Activated CD8-positive, alpha-beta T cell treated with anti-CD3 and anti-CD28 coated beads for 36 hours (primary cell): Measurements from ENCODE around the gene CYP2J2. TPM values are rescaled to one million over a fixed set of nuclear protein-coding genes. Genes with fewer than 3 reads are reported as not detected.
"Not testable (repeated sequence)": the region's sequence is repeated elsewhere in the genome, so short reads cannot be mapped to it uniquely, and the experiment has no call there.

Source experiments
- ATAC-seq: fragments of 200-7000 bp; cut with Tn5 transposase; one replicate; pipeline ENCODE4 v1.10.0; 2021; ENCODE audit warnings: mild to moderate bottlenecking, moderate library complexity
- CTCF ChIA-PET: fragments of 350-600 bp; sonication (Branson Sonifier 250); formaldehyde crosslinking; loops from one replicate; lab custom pipeline; 2021; ENCODE audit warnings: antibody characterized with exemption; lab: Charles Lee
- POLR2A ChIA-PET: fragments of 350-600 bp; sonication (Branson Sonifier 250); formaldehyde crosslinking; loops from one replicate; lab custom pipeline; 2021; ENCODE audit warnings: antibody characterized with exemption; lab: Charles Lee
- DNase-seq: peaks from one replicate; pipeline ENCODE4 v3.0.0-alpha.2; 2020
- H3K27ac Mint-ChIP-seq: one replicate; pipeline ENCODE4 v1.8.0; 2021; ENCODE audit warnings: mild to moderate bottlenecking, mixed read lengths
- H3K27me3 Mint-ChIP-seq: one replicate; pipeline ENCODE4 v1.8.0; 2021; ENCODE audit warnings: mixed read lengths
- H3K36me3 Mint-ChIP-seq: one replicate; pipeline ENCODE4 v1.8.0; 2021; ENCODE audit warnings: low read depth, mixed read lengths
- H3K4me1 Mint-ChIP-seq: one replicate; pipeline ENCODE4 v1.8.0; 2021; ENCODE audit warnings: low read depth, mixed read lengths
- H3K4me3 Mint-ChIP-seq: one replicate; pipeline ENCODE4 v1.8.0; 2021; ENCODE audit warnings: mild to moderate bottlenecking, moderate library complexity, mixed read lengths
- H3K9me3 Mint-ChIP-seq: one replicate; pipeline ENCODE4 v1.8.0; 2021; ENCODE audit warnings: mixed read lengths
- intact Hi-C: fragments of 100-400 bp; cut with micrococcal nuclease; formaldehyde crosslinking; loops from one replicate; pipeline ENCODE4 v1.10.0; 2022
- total RNA-seq, 2 experiments: library from RNA; stranded (reverse); gene quantifications; one replicate each; pipeline ENCODE4 v1.2.3, GENCODE V29; 2021
- TF ChIP-seq, protein P1 (sequence below): fragments of 200-600 bp; IDR thresholded peaks from one replicate; pipeline ENCODE4 v1.8.0; 2022; ENCODE audit warnings: antibody characterized with exemption, mild to moderate bottlenecking

CYP2J2 gene
- 1 to 10 TPM in 1 of 2 experiments, under 1 TPM in 1; 0.83 to 1.4 TPM for total RNA-seq

- intact Hi-C loops: no loop called here
- Mint-ChIP-seq H3K9me3 (peaks cover 7% of the 10 kb centered on the region), H3K27ac (peak within 1 kb of the TSS; percentile 36), H3K36me3 (peaks cover 4% of the 10 kb centered on the region), H3K4me1 (peaks cover 11% of the 10 kb centered on the region), H3K27me3 (peaks cover 21% of the 10 kb centered on the region), H3K4me3 (peak within 1 kb of the TSS; percentile 78)
- TF ChIP-seq, protein P1, sequence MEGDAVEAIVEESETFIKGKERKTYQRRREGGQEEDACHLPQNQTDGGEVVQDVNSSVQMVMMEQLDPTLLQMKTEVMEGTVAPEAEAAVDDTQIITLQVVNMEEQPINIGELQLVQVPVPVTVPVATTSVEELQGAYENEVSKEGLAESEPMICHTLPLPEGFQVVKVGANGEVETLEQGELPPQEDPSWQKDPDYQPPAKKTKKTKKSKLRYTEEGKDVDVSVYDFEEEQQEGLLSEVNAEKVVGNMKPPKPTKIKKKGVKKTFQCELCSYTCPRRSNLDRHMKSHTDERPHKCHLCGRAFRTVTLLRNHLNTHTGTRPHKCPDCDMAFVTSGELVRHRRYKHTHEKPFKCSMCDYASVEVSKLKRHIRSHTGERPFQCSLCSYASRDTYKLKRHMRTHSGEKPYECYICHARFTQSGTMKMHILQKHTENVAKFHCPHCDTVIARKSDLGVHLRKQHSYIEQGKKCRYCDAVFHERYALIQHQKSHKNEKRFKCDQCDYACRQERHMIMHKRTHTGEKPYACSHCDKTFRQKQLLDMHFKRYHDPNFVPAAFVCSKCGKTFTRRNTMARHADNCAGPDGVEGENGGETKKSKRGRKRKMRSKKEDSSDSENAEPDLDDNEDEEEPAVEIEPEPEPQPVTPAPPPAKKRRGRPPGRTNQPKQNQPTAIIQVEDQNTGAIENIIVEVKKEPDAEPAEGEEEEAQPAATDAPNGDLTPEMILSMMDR: no peak
- ATAC-seq: peak; percentile 87
- ChIA-PET CTCF (interaction anchor here (0.9 to 1.8 kb wide), 3 partner anchors 17 to 46 kb away, joined by 3 to 7 read pairs (median 4); no protein-coding TSS in a partner anchor), POLR2A (interaction anchor here (0.5 to 1.2 kb wide), 2 partner anchors 111 to 1240 kb away, joined by 3 read pairs; no protein-coding TSS in a partner anchor)
- DNase-seq: peak; percentile 58
Observed at GRCh38 chr1:59926381-59927123, at the start of gene CYP2J2. Gene CYP2J2, minus strand, starts transcription at chr1:59926773. Its CDS starts 27 bp downstream, at chr1:59926746.

DNA sequence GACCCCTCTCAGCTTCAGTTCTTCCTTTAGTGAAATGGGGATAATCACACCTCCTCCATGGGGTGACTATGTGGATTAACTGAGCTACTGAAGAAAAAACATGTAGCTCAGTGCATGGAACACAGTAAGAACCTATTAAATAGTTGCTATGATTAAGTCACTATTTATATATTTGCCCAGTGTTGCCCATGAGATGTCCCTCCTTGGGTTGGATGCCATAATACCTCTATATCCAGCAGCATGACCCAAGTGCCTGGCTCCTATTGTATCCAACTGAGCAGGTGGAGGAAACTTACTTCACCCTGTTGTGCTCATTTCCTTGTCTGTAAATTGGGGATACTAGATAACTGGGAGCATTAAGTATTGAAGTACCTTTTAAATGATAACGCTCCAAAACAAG, 47.1 kb upstream of the CYP2J2 start:
- ATAC-seq (no peak), DNase-seq (no peak)
- Mint-ChIP-seq H3K4me1 (peaks cover 3% of the 10 kb centered on the region), H3K9me3 (no peaks in the 10 kb centered on the region), H3K27me3 (peaks cover 12% of the 10 kb centered on the region), H3K27ac (no peak overlapping the region), H3K36me3 (no peaks in the 10 kb centered on the region), H3K4me3 (no peak overlapping the region)
- intact Hi-C loops: no loop called here
- POLR2A ChIA-PET: no interaction called here
- CTCF ChIA-PET: interaction anchor here (1.0 to 2.9 kb wide), 2 partner anchors 10 to 26 kb away, joined by 4 to 15 read pairs; no protein-coding TSS in a partner anchor
- TF ChIP-seq, protein P1: no peak

GRCh38 chr1:59972216-59972927, 45.8 kb upstream of the CYP2J2 start:
- Mint-ChIP-seq H3K4me1 (peaks cover 3% of the 10 kb centered on the region), H3K27ac (no peak overlapping the region), H3K9me3 (no peaks in the 10 kb centered on the region), H3K27me3 (peaks cover 12% of the 10 kb centered on the region), H3K36me3 (no peaks in the 10 kb centered on the region), H3K4me3 (no peak overlapping the region)
- no peak for ATAC-seq
- ChIA-PET POLR2A (no interaction called here), CTCF (interaction anchor here (1.0 to 3.0 kb wide), 10 partner anchors 7 to 1071 kb away, joined by 3 to 17 read pairs (median 8); partner anchors contain the start of gene CYP2J2)
- no peak for DNase-seq
- intact Hi-C loops: no loop called here
- TF ChIP-seq, protein P1: no peak

- no peaks in the 10 kb centered on the region for H3K36me3 Mint-ChIP-seq
- H3K27me3 Mint-ChIP-seq: peaks cover 12% of the 10 kb centered on the region
- DNase-seq: peak; percentile 49
- peak; percentile 56 for ATAC-seq
- intact Hi-C loops: no loop called here
- H3K4me3 Mint-ChIP-seq: no peak overlapping the region
- POLR2A ChIA-PET: no interaction called here
- no peaks in the 10 kb centered on the region for H3K9me3 Mint-ChIP-seq
- CTCF ChIA-PET: interaction anchor here (0.6 to 3.0 kb wide), 31 partner anchors 8 to 1074 kb away, joined by 3 to 17 read pairs (median 4); partner anchors contain the start of gene CYP2J2
- TF ChIP-seq, protein P1: peak; percentile 94
- no peak overlapping the region for H3K27ac Mint-ChIP-seq
- H3K4me1 Mint-ChIP-seq: peaks cover 3% of the 10 kb centered on the region
Observed at GRCh38 chr1:59971464-59971911, 44.9 kb upstream of the CYP2J2 start.

DNA sequence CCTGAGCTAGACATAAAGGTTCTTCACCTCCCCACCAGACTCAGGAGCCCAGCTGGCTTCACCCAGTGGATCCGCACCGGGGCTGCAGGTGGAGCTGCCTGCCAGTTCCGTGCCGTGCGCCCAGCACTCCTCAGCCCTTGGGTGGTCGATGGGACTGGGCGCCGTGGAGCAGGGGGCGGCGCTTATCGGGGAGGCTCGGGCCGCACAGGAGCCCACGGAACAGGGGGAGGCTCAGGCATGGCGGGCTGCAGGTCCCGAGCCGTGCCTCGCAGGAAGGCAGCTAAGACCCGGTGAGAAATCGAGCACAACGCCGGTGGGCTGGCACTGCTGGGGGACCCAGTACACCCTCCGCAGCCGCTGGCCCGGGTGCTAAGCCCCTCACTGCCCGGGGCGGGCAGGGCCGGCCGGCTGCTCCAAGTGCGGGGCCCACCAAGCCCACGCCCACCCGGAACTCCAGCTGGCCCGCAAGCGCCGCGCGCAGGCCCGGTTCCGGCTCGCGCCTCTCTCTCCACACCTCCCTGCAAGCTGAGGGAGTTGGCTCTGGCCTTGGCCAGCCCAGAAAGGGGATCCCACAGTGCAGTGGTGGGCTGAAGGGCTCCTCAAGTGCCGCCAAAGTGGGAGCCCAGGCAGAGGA, 43.1 kb upstream of the CYP2J2 start:
- H3K27me3 Mint-ChIP-seq, H3K9me3 Mint-ChIP-seq, ATAC-seq, H3K36me3 Mint-ChIP-seq, intact Hi-C loops, H3K27ac Mint-ChIP-seq, POLR2A ChIA-PET, H3K4me3 Mint-ChIP-seq, H3K4me1 Mint-ChIP-seq, DNase-seq: not testable (repeated sequence)
- CTCF ChIA-PET: interaction anchor here (1.9 kb wide), 1 partner anchor 23 kb away, joined by 12 read pairs; no protein-coding TSS in a partner anchor

DNA sequence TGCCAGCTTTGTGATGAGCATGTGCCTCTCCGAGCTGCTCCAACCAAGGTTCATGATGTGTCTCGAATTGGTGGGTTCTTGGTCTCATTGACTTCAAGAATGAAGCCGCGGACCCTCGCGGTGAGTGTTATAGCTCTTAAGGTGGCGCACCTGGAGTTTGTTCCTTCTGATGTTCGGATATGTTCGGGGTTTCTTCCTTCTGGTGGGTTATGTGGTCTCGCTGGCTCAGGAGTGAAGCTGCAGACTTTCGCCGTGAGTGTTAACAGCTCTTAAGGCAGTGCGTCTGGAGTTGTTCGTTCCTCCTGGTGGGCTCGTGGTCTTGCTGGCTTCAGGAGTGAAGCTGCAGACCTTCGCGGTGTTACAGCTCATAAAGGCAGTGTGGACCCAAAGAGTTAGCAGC, 42.2 kb upstream of the CYP2J2 start:
- H3K4me1 Mint-ChIP-seq, H3K27me3 Mint-ChIP-seq, DNase-seq, H3K9me3 Mint-ChIP-seq, H3K36me3 Mint-ChIP-seq, intact Hi-C loops, H3K27ac Mint-ChIP-seq, H3K4me3 Mint-ChIP-seq, POLR2A ChIA-PET, ATAC-seq: not testable (repeated sequence)
- CTCF ChIA-PET: interaction anchor here (2.3 to 3.5 kb wide), 3 partner anchors 8 to 21 kb away, joined by 8 to 22 read pairs (median 9); no protein-coding TSS in a partner anchor
